Measurements from ENCODE around the gene NPLOC4. TPM values are rescaled to one million over a fixed set of nuclear protein-coding genes. Genes with fewer than 3 reads are reported as not detected.

The NPLOC4 gene
- total and polyA plus RNA-seq, 9 of the 15 experiments (the other 6 are each of a cell fraction or from before 2014, with no cell fraction given): 1.5 to 116 (median 64.5) TPM

GRCh38 chr17:81557276-81558114, 79.4 kb downstream of the NPLOC4 start:
- H3K4me2 ChIP-seq (ENCODE audit: insufficient read depth, low read length): no peak overlapping the region
- ChIA-PET CTCF (ENCODE audit: low intra/inter-chr PET ratio) (no interaction called here), POLR2A (interaction anchor here (0.5 to 2.7 kb wide), 5 partner anchors 11 to 85 kb away, joined by 3 to 16 read pairs (median 4); partner anchors contain the start of gene ACTG1)
- peaks cover 63% of the 10 kb centered on the region; the same call in 2 of the 3 replicates for H3K36me3 ChIP-seq (ENCODE audit: control insufficient read depth, insufficient read depth, low read length)
- intact Hi-C loops (cut with micrococcal nuclease) (no loop called here), in situ Hi-C loops (cut with MboI) (no loop called here)
- WGBS (ENCODE audit: insufficient coverage, low coverage, missing lambda C conversion rate): 90% methylated on average over 21 of the region's 21 CpGs
- peaks cover 21 to 51% of the 10 kb centered on the region in 2 experiments for H3K4me1 ChIP-seq (replicated peaks in 1 of 2; ENCODE audit: control insufficient read depth in 2 of 2, insufficient read depth in 2 of 2, low read length in 2 of 2)
- no peaks in the 10 kb centered on the region for H3K27me3 ChIP-seq (ENCODE audit: control insufficient read depth in 2 of 2, insufficient read depth in 2 of 2, low read length in 2 of 2)
- no peak overlapping the region for H2AFZ ChIP-seq (ENCODE audit: low read depth, low read length)
- ATAC-seq (no peak), DNase-seq (ENCODE audit: extremely low read depth in 1 of 4, low spot score in 3 of 4) (no peak), FAIRE-seq (no peak)
- peaks cover 12% of the 10 kb centered on the region; the same call in 1 of the 2 replicates for H4K20me1 ChIP-seq (replicated peaks; ENCODE audit: control insufficient read depth, insufficient read depth, low read length)
- peaks cover 4% of the 10 kb centered on the region; the same call in 2 of the 3 replicates for H3K79me2 ChIP-seq (ENCODE audit: control insufficient read depth, insufficient read depth, low read length)
- BruUV-seq (replicated peaks): no TSS peak
- H3K9me3 ChIP-seq (replicated peaks; ENCODE audit: control insufficient read depth, insufficient read depth, low read depth, low read length): no peaks in the 10 kb centered on the region
- no peak overlapping the region for H3K4me3 ChIP-seq
- no peak overlapping the region for H3K27ac ChIP-seq (ENCODE audit: extremely low read depth, low read depth, low read length)
- no peaks in the 10 kb centered on the region for H3K9me1 ChIP-seq (ENCODE audit: control insufficient read depth, insufficient read depth, low read length)
- TF ChIP-seq POLR2AphosphoS5 (IDR thresholded peaks at IDR 0.05; ENCODE audit: control insufficient read depth, insufficient read depth, low read depth, low read length) (peak; percentile 49; the same call in 1 of the 2 replicates), MIER1 (IDR thresholded peaks at IDR 0.05; ENCODE audit: low read depth) (no peak), THRAP3 (IDR thresholded peaks at IDR 0.05; ENCODE audit: borderline replicate concordance) (no peak), KLF1 (tag; IDR thresholded peaks at IDR 0.05) (no peak), MEF2A (IDR thresholded peaks at IDR 0.05; ENCODE audit: control insufficient read depth, low read depth, low read length) (no peak), RBM22 (IDR thresholded peaks at IDR 0.05; ENCODE audit: low read depth, low read length, poor library complexity, severe bottlenecking) (peak; percentile 84), POLR2G (IDR thresholded peaks at IDR 0.05; ENCODE audit: low read depth, low read length) (peak; percentile 61; the same call in 1 of the 2 replicates), POLR2A (conservative IDR thresholded peaks at IDR 0.05) (peak; percentile 52; the same call in 1 of the 2 replicates), HOXB6 (CRISPR knock-in tag; IDR thresholded peaks at IDR 0.05; ENCODE audit: borderline replicate concordance) (no peak), PML (IDR thresholded peaks at IDR 0.05; ENCODE audit: low read length) (0 out of 2 replicates have a peak, but pooled peaks have one; percentile 2)
- H3K9ac ChIP-seq (ENCODE audit: insufficient read depth in 1 of 2, low read depth in 2 of 2, low read length in 2 of 2): peak overlapping the region in 1 of 2 experiments; percentile 2; a peak in 1 of 4 replicates

All from K562 (cell line).